Left renal cortex interstitium (tissue), 4 donors: ENCODE data around the gene PLA2G4B. TPM values are rescaled to one million over a fixed set of nuclear protein-coding genes. Genes with fewer than 3 reads are reported as not detected.
"Not testable (repeated sequence)": the region's sequence is repeated elsewhere in the genome, so short reads cannot be mapped to it uniquely, and the experiment has no call there.

Experiments used
- DNase-seq, 4 donors: peaks; one replicate each; pipeline ENCODE4 v3.0.0-alpha.2; 2013; ENCODE audit warnings: low read depth in 4 of 4, low spot score in 2 of 4, missing footprints in 1 of 4
- polyA plus RNA-seq, 4 donors: library from polyadenylated mRNA; unstranded; fragments of 120-200 nt; gene quantifications; one replicate each; pipeline ENCODE4 v1.2.1, GENCODE V29; 2013; ENCODE audit not compliant: insufficient read length in 4 of 4

Gene PLA2G4B
- polyA plus RNA-seq, 4 donors: 5.4 to 21.3 (median 12.9) TPM

DNA sequence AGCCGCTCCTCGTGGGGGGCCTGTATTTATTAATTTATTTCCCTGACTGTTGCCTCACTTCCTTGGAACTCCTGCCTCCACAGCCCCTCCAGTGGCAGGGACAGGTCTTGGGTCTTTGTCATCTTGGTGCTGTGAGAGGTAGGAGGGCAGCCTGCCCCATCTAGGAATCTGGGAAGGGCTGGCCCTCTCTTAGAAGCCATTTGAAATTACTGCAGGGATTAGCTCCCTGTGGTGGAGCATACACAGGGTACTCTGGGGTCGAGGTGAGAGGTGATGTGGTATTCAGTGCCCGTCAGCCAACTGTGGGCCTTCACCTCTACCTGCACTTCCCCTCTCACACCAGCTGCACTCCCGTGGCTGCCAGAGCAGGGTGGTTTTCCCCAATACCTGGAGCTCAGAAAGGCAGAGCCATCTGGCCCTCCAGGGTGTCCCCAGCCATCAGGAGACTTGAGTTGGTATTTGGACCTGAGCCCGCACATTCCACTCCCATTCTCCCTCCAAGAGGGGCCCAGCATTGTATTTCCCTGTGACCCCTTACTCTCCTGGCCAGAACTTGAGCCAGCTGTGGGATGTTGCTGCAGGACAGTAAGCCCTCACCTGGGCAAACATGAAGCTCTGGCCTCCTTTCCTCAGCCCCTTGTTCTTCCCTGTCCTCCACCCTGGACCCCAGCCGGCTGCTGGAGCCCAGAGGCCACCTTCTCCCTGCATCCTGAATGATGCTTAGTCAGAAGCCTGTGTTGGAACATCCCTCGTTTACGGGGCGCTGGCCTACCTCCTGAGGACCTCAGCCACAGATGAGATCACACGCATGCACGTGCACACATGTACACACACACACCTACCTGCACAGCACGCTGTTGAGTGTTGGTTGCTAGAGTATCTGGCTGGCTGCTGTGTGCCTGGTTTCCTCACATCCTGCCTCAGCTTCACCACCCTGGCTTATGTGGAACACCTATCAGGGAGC lies 12.8 kb upstream of the PLA2G4B start:
- no peak for DNase-seq

DNA sequence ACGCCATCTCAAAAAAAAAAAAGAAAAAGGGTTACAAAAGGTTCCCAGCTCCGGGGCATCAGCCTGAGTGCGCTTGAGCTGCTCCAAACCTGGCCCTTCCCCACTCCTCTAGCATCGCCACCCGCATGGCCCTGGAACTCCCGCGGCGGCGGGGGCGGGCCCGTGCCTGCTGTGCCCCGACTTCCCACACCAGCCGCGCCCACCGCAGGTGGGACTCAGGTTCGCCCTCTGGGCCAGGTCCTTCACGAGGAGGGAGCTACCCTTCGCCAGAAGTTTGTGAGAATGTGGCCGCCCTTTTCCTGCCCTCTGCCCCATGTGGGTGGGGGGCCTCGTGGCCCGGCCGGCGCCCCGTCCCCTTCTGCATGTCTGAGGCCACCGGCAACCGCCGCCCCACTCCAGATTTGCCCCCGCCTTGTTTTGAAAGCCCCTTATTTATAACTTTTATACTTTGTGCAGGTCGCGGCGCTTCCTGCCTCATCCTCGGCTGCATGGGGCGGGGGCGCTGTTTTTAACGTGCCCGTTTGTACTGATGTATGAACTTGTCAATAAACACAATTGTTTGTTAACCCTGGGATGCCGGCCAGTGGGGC lies 11.3 kb upstream of the PLA2G4B start:
- DNase-seq: no peak

DNA sequence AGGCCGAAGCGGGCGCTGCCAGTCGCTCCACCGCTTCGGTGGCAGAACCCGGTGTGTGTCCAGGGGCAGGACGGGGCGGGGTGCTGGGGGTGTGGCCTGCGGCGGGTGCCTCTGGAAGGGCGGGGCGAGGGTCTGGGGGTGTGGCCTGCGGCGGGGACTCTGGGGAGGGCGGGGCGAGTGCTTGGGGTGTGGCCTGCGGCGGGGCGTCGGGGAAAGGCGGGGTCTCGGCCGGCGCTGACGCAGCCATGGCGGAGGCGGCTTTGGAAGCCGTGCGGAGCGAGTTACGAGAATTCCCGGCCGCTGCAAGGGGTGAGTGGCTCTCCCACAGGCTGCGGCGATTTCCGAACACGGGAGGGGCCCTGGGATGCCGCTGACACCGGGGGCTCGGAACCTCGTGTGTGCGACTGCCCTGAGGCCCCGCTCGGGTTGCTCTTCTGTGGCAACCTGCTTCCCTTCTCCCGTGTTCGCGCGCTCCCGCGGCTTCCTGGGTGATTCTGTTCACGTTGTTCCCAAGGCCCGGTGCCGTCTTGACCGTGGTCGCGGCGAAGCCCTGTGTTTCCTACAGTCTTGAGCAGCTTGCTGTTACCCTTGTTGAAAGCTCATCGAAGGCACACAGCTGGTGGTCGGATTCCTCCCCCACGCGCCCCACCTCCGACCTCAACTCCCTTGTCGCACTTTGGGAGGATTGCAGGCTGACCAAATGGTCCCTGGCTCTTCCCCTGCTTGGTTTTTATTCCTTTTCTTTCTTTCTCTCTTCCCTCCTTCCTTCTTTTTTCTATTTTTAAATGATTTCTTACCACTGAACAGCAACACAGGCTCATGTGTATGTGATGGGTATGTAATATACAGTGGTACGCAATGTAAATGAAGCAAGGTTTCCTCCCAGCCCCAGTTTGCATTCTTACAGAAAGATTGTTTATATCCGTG lies 10.5 kb upstream of the PLA2G4B start, which contains the start of gene JMJD7:
Gene JMJD7, plus strand, starts transcription at position 213 of the 927 bp plus-strand sequence. Its CDS starts 33 bp downstream, at position 246.
- peak; percentile 68 to 82 (median 76) for DNase-seq

DNA sequence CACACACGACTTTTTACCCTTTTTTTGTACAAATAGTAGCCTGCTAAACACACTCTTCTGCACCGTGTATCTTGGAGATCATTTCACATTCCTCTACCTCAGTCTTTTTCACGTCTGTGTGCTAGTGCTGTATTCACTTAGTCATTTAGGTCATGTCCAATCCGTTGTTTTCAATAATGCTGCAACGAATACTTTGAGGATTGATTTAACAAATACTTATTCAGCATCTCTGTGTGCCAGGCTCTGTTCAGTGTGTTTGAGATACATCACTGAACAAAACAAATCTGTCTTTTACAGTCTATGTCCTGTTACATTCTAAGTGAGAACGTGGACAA lies 9.9 kb upstream of the PLA2G4B start:
- no peak for DNase-seq

DNA sequence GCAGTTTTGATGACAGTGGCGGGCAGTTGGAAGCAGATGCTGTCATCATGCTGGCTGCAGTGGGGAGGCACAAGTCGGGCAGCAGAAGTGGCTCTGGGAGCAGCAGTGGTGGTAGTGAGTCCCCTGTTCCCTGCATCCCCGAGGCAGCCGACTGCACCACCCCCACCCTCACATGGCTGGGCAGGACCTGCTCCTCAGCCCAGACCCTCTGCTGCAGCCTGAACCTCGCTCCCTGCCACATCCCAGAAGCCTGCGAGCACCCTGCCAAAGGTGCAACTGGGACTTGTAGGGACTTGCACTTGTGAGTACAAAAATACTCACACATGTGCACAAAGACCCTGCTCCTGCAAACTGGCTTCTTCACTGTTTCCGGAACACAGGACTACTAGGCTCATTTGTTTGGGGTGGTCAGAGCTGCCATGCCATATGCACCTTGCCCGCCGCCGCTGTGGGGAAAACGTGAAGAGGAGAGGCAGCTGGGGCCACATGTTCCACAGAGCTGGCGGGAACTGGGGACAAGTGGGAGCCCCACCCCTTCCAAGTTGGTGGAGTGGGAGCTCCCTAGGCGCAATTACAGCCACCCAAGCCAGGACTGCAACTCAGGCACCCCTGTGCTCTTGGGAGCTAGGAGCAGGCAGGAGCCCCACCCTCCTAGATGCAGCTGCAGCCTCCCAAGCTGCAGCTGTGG lies 8.5 kb upstream of the PLA2G4B start:
- no peak for DNase-seq

DNA sequence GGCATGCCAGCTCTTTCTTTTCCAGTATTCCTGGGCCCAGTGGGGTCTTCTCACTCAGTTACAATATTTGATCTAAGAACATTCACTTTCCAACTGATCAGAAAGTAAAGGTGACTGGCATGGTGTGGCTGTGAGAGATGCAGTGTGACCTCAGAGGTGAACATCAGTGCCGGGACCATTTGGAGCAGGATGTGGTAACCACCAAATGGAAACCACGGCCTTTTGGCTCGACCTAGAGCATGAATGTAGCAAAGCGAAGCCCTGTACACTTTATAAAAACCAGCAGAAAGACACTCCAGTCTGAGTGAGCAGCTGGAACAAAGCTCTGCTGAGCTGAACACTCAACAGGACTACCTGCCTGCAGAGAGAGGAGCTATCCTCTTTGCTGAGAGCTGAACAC lies 7.4 kb upstream of the PLA2G4B start:
- DNase-seq: not testable (repeated sequence)

DNA sequence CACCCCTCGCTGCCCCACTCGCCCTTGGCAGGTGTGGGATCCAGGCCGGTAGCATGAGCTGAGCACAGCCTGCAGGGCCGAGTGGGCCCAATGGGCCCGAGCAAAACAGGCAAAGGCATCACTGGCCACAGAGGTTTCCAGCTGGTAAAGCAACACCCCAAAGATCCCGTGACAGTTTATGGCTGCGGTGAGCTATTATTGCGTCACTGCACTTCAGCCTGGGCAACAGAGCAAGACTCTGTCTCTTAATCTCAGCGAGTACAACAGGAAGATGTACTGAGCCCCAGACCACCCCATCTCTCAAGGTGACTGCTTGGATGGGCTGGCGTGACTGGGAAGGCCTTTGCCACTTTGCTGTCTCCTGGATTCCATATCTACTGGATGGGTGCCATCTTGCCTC lies 6.4 kb upstream of the PLA2G4B start:
- no peak for DNase-seq

DNA sequence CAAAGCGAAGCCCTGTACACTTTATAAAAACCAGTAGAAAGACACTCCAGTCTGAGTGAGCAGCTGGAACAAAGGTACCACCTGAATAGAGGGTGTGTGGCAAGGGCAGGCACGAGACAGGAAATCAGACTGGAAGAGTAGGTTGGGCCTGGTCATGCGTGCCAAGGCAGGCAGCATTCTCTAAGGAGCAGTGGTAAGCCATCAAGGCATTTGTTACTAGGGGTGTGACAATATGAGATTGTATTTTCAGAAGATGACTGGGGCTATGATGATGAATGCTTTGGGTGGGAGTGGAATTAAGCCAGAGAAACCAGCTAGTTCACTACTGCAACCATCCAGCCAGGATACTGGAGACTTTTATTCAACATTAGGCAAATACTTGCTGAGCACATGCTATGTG lies 5.8 kb upstream of the PLA2G4B start:
- DNase-seq: no peak

DNA sequence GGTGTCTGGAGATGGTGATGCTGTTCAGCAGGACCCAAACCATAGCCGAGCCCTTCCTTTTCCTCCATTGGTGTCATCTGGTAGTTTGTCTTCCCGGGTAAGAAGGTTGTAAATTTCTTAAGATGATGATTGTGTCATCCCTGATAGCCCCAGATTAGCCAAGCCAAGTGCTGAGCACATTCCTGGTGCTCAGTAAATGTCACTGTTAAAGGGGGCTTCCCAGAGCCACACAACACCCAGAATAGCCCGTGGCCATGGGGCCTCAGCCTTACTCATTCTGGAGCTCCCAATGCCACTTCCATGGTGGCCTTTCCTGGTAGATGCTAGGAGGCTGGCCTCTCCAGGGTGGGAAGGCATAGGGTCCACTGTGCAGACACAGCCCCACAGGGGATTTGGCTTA lies 4.6 kb upstream of the PLA2G4B start:
- no peak for DNase-seq

DNA sequence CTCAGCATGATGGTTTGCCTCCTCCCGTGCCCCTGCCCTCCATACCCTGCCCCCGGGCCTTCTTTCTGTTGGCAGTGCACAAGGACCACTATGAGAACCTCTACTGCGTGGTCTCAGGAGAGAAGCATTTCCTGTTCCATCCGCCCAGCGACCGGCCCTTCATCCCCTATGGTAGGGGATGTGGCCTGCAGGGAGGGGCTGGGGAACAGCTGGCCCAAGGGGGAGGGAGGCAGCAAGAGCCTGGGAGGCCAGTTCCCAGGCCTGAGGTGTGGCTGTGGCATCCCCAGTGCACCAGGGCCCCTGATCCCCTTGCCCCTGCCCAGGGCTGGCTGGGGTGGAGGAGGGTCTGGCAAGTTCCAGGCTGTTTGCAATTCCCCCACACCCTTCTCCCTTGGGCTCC lies 2.6 kb upstream of the PLA2G4B start:
- DNase-seq: no peak

DNA sequence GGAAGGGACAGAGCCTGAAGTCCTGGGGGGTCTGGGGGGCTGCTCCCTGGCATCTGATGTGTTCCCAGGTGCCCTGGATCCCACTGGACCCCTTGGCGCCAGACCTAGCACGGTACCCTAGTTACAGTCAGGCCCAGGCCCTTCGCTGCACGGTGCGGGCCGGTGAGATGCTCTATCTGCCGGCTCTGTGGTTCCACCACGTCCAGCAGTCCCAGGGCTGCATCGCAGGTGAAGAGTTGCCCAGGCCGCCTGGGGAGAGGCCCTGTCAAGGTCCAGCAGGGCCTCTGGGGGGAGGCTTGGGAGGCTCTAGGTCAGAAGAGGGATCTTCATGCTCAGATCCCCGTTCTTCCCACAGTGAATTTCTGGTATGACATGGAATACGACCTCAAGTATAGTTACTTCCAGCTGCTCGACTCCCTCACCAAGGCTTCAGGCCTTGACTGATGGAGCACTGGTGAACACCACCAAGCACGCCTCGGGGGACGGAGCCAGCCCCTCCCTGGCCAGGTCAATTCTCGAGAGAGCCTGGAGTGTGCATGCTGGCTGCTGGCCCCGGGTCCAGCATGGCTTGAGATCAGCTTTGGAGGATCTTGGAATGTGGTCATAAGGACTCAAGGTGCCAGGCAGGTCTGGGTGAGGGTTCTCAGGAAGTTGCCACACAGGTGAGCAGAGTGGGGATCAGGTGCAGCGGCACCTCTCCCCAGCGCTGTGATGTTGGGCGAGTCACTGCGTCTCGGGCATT lies 1.8 kb upstream of the PLA2G4B start:
- no peak for DNase-seq

DNA sequence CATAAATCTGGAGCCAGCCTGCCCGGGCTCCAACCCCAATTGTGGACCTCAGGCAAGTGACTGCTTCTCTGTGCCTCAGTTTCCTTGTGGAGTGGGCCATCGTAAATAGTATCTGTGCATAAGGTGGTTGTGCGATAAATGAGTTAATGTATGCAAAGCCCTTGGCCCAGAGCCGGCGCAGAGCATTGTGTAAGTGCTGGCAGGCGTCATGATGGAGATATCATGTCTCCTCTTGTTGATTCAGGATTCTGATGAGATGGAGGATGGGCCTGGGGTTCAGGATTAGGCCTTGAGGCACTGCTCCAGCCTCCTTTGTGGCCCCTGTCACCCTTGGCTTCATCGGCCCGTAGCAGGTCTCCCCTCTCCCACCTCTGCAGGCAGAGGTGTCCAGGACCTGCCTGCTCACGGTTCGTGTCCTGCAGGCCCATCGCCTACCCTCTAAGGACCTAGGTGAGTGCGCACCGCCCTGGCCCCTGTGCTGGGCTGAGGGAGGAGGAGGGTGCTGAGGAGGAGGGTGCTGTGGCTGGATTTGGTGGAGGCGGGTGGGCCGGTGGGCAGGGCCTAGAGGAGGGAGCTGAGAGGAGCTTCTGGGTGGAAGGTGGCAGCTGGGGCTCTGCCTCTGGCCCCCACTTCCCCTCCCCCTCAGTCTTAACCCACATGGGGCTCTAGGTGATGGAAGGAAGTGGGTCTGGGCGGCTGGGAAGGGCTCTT lies 1.3 kb downstream of the PLA2G4B start:
- no peak for DNase-seq

DNA sequence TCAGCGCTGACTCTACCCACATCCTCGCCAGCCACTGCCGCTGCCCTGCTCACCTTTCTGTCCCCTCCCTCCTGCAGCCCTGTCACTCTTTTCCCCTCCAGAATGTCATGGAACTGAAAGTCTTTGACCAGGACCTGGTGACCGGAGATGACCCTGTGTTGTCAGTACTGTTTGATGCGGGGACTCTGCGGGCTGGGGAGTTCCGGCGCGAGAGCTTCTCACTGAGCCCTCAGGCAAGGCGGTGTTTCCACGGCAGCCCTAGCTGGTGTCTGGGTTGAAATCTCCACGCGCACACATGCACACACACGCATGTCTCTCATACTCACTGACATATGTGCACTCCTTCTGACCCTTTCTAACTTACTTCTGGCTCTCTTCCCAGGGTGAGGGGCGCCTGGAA lies 2.0 kb downstream of the PLA2G4B start:
- no peak for DNase-seq

DNA sequence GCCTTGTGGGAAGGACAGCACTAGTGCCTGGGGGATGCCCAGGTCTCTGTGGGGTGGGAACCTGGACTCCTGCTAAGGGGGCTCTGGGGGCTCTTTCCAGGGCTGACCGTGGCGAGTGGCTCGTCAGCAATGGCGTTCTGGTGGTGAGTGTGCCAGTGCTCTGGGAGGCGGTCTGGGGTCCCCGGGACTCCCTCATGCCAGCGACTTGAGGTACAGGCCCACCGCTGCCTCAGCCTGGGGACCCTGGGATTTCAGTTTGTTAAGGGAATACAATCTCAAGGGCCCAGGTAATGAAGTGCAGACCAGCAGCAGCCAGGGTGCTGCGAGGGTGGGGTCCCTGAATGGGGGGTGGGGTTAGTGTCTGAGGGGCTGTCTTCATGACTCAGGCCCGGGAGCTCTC lies 2.5 kb downstream of the PLA2G4B start:
- DNase-seq: no peak

DNA sequence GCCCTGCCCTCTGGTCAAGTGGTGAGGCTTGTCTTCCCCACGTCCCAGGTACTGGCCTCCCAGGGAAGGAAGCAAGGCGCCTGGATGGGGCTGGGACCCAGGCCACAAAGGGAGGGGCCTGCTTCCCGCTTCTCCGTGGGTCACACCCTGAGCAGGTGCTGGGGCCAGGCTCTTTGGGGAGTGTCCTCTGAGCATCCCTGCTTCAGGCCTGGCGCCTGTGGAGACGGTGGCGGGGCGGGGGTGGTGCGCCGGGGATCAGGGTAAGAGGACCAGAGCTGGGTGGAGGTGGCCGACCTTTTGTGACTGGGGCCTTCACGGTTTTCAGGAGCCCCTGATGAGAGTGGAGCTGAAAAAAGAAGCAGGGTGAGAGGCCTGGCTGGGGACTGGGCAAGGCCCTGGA lies 3.6 kb downstream of the PLA2G4B start:
- DNase-seq: no peak

DNA sequence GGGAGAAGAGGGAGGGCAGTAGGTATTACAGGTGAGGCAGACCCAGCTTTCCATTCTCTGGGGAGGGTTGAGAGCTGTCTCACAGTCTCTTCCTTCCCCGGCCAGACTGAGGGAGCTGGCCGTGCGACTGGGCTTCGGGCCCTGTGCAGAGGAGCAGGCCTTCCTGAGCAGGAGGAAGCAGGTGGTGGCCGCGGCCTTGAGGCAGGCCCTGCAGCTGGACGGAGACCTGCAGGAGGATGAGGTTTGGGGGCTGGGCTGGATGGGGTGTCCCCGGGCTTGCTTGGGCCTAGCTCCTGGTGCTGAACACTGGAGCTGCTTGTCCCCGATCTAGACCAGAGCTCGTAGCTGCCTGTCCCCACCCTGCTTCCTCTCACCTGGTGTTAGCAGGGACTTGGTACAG lies 4.9 kb downstream of the PLA2G4B start:
- DNase-seq: no peak

DNA sequence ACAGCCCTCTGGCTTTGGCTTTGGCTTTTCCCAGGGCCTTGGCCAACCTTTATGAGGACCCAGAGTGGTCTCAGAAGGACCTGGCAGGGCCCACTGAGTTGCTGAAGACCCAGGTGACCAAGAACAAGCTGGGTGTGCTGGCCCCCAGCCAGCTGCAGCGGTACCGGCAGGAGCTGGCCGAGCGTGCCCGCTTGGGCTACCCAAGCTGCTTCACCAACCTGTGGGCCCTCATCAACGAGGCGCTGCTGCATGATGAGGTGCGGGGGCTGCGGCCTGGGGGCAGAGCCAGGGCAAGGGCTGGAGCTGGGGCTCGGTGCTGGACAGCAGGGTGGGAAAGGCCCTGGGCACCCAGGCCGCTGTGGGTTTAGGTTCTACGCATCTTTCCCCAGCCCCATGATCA lies 6.2 kb downstream of the PLA2G4B start:
- DNase-seq: no peak

DNA sequence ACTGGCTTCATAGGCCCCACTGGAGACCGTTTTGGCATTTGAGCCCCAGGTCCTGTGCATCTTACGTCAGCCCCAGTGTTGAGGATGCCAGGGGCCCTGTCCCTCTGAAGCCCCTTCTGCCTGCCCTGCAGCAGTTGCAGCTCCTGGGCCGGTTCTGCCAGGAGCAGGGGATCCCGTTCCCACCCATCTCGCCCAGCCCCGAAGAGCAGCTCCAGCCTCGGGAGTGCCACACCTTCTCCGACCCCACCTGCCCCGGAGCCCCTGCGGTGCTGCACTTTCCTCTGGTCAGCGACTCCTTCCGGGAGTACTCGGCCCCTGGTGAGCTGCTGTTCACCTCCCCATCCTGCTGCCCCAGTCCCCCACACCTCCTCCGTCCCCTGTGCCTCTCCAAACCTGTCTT lies 8.6 kb downstream of the PLA2G4B start:
- no peak for DNase-seq

DNA sequence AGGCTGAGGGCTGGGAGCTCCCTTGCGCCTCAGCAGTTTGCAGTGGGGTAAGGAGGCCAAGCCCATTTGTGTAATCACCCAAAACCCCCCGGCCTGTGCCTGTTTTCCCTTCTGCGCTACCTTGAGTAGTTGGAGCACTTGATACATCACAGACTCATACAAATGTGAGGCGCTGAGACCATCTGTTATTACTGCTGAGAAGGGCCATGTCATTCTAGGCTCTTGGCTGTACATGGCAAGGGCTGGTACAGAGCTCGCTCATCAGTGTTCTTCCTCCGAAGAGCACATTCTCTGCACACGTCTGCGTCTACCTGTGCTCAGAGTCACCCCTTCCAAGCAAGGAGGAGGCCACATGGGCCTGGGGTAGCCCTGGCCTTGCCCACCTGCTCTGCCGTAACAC lies 9.3 kb downstream of the PLA2G4B start:
- DNase-seq: no peak
